ENCODE measurements around the gene TPRG1L.

Gene TPRG1L

GRCh38 chr1:3628445-3628844, 3.6 kb downstream of the TPRG1L start:
- DNase-seq (ENCODE audit: low spot score) = no peak

DNA sequence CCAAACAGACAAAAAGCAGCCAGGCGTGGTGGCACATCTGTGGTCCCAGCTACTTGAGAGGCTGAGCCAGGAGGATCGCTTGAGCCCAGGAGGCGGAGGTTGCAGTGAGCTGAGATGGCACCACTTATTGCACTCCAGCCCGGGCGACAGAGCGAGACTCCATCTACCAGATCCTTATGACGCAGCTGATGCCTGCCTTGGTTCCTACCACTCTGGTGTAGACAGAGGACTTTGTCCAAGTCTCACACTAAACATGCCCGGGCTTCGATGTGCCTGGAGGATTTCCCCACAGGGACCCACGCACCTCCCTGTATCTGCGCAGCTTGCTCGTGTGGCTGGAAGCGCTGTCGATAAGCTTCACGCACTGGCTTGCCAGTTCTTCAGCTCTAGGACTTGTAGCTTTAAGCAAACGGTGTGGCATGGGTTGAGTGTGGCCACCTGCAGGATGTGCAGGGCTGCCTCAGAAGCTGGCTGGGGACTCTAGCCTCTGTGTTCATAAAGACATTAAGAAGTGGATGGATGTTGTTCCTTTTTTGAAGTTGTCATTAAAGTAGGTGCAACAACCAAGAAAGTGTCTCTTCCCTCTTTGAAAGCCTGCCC, 4.8 kb downstream of the TPRG1L start:
- DNase-seq (ENCODE audit: low spot score) = no peak

- DNase-seq (ENCODE audit: low spot score) = no peak
Measured at GRCh38 chr1:3630161-3630611, 5.4 kb downstream of the TPRG1L start.

DNA sequence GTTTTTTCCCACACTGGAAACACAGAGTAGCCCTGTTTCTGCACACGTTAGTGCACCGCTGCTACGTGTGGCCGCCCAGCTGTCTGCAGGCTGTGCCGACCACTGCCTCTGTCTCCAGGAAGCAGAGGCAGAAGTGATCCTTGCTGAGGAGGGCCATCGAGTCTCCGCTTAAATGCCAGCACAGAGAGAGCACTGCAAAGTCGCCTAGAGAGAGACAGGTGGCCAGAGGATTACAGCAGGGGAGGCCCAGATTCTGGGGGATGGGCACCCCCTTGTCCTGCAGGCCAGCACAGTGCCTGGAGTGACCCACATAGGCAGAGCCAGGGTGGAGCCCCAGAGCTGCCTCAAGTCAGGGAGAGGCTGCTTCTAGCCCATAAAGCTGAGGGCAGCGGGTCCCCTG, 6.1 kb downstream of the TPRG1L start:
- no peak for DNase-seq (ENCODE audit: low spot score)

- no peak for DNase-seq (ENCODE audit: low spot score)
Measured at GRCh38 chr1:3631320-3632260, 6.8 kb downstream of the TPRG1L start.

DNA sequence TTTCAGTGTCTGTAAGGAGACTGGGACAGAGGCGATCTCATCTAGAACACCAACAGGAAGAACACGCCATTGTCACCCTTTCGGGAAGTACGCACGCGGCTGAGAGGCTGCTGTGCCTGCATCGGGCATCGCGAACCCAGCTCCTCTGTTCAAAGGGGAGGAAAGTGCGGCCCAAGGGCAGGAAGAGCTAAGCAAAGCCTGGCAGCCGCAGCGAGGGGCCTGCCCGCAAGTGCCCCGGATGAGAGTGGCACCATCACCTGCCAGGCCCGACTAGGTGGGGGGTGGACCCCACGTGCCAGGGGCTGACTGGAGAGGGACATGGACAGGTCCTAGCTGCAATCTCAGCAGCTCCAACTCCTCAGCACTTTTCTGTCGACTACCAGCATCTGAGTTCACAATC, 7.5 kb downstream of the TPRG1L start:
- DNase-seq (ENCODE audit: low spot score) = no peak

- DNase-seq (ENCODE audit: low spot score) = no peak
Measured at GRCh38 chr1:3632716-3633343, 8.0 kb downstream of the TPRG1L start.

GRCh38 chr1:3633344-3634058, 8.7 kb downstream of the TPRG1L start:
- no peak for DNase-seq (ENCODE audit: low spot score)

DNA sequence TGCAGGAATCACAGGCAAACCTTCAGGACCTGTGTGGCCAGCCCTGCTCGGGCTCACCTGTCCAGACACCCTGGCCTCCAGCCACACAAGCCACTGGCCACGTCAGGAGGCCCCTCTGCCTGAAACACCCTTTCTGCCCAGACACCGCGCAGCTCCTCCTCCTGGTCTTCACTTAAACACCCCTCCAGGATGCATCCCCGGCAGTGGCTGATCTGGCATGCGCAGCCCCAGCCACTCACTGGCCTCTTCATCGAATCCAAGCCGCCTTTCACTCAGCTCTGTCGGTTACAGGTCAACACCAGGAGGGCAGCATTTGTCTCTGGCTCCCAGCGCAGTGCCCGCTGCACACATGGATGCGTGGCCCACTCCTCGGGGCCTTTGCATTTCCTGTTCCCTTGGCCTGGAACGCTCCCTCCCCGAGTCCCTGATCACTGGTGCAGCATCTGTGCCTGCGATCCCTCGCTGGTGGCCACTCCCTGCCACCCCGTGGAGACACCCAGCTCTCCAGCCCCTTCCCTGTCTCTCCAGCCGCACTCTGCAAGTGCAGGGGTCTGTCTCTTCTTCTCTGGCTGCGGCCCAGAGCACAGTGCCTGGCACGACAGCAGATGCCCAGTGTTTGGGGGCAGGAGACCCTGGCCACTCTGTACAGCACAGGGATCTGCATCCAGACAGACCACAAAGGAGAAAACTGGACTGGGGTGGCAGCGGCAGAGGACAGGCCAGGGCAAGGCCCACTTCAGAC, 9.4 kb downstream of the TPRG1L start:
- DNase-seq (ENCODE audit: low spot score) = no peak

DNA sequence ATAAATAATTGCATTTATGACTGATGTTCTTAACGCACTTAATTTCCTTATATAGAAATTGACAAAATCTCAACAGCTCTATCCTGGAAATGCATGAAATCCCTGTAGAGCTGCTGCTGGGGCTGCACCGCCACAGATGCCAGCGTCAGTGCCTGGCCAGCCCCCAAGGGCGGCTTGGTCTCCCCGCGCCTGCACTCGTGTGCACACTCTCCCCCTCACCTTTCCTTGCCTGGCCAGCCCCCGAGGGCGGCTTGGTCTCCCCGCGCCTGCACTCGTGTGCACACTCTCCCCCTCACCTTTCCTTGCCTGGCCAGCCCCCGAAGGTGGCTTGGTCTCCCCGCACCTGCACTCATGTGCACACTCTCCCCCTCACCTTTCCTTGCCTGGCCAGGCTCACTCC, 11.3 kb downstream of the TPRG1L start:
- no peak for DNase-seq (ENCODE audit: low spot score)

DNA sequence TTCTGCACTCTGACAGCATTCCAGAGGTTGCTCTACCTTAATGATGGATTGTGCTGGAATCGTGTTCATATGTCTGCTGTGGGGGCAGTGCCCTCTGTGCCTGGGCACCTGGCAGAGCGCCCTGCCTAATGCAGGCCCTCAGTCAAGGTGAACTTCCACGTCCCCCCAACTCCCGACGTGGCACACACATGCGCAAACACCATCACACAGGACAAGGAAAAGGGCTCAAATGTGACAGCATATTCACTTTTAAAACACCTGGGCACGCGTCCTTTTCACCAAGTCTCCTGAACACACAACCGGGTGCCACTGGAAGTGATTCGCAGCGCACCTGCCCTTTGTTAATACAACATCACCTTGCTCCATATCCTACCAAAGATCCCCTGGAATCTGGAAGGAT, 11.7 kb downstream of the TPRG1L start:
- DNase-seq (ENCODE audit: low spot score) = no peak

- DNase-seq (ENCODE audit: low spot score) = no peak
Measured at GRCh38 chr1:3638027-3638426, 13.2 kb downstream of the TPRG1L start.

GRCh38 chr1:3638676-3639075, 13.9 kb downstream of the TPRG1L start:
- no peak for DNase-seq (ENCODE audit: low spot score)

- DNase-seq (ENCODE audit: low spot score) = no peak
Measured at GRCh38 chr1:3639397-3639911, 14.6 kb downstream of the TPRG1L start.

DNA sequence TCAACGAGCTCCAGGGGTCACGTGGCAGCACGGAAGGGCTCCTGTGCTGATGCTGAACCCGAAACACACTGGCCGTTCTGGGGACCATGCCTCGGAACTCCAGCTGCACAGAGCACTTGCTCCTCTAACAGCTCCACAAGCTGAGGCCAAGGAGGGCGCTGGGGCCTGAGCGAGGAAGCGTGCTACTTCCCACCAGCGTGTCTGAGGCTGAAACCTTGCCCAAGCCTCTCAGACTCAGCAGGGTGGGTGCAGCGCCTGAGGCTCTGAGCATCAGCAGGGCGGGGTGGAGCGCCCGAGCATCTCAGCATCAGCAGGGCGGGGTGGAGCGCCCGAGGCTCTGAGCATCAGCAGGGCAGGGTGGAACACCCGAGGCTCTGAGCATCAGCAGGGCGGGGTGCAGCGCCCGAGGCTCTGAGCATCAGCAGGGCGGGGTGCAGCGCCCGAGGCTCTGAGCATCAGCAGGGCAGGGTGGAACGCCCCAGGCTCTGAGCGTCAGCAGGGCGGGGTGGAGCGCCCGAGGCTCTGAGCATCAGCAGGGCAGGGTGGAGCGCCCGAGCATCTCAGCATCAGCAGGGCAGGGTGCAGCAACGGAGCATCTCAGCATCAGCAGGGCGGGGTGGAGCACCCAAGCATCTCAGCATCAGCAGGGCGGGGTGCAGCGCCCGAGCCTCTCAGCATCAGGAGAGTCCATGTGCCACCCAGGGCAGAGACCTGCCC, 15.5 kb downstream of the TPRG1L start:
- DNase-seq (ENCODE audit: low spot score) = no peak

- DNase-seq (ENCODE audit: low spot score) = no peak
Measured at GRCh38 chr1:3641046-3641760, 16.4 kb downstream of the TPRG1L start.

DNA sequence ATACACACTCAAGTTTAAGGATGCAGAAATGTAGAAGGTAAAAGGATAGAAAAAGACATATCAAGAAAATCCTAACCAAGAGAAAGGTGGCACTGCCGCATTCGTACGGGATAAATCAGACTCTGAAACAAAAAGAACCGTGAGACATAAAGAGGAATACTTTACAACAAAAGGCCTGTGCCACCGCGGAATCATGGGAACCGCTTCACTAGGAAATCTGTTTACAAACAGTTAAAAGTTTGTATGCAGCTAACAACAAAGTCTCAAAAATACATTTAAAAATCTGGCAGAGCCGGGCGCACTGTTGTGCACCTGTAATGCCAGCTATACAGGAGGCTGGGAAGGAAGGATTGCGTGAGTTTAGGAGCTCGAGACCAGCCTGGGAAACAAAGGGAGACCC, 17.0 kb downstream of the TPRG1L start:
- no peak for DNase-seq (ENCODE audit: low spot score)

DNA sequence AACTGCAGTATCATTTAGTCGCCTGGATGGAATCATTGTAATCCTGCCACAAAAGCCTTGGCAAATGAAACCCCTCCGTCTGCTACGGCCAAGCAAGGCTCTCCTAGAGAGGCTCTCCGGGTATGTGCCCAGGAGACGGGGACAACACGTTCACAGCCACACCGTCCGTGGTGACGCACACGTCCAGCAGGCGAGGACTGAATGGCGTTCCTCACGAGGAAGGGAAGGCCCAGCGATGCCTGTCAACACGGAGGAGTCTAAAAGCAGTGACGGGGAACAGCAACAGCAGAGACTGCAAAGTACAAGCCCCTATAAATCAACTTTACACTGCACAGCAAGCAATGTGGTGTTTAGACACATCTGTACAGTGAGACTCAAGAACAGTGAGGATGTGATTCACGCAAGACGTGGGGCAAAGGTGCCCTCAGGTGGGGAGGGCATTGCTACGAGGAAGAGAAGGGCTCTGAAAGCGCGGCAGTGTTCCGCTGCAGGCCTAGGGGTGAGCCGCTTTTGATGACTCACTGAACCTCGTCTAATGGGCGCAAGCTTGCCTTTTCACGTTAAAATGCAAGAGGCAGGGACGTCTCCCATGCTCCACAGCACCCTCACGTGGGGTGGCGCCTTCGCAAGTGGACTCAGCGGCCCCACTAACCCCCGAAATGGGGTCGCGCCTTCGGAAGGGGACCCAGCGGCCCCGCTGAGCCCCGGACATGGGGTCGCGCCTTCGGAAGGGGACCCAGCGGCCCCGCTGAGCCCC, 18.3 kb downstream of the TPRG1L start:
- DNase-seq (ENCODE audit: low spot score) = no peak

- DNase-seq (ENCODE audit: low spot score) = no peak
Measured at GRCh38 chr1:3644273-3644672, 19.5 kb downstream of the TPRG1L start.
